ENCODE data around the gene CXCR4. TPM values are rescaled to one million over a fixed set of nuclear protein-coding genes. Genes with fewer than 3 reads are reported as not detected.

CXCR4 gene
- total RNA-seq (2013; cell fraction: nucleolus; rRNA removed) = 345 and 356 TPM in 2 replicates
- 53.3 and 59.5 TPM in 2 replicates for total RNA-seq (2014; rRNA removed)
- total RNA-seq (2014; rRNA removed; fragmentation: Illumina TruSeq; extraction: Trizol) = 47.2 and 48.7 TPM in 2 replicates
- 45.9 and 49.6 TPM in 2 replicates for total RNA-seq (2021)
- 11.9 TPM for polyA plus RNA-seq (2011; ENCODE audit: low read depth)
- 489 and 749 TPM in 2 replicates for polyA plus RNA-seq (2011; rRNA removed)
- polyA plus RNA-seq (2011; cell fraction: cytosol; rRNA removed) = 908 and 922 TPM in 2 replicates
- 473 and 829 TPM in 2 replicates for polyA plus RNA-seq (2011; cell fraction: nucleus; rRNA removed)
- polyA plus RNA-seq (2012) = 11.9 and 13.5 TPM in 2 replicates
- polyA plus RNA-seq (2014; fragmentation: Illumina TruSeq; extraction: Trizol) = 69.2 and 78.8 TPM in 2 replicates
- 10 to 100 TPM; 31.1 to 32.3 TPM for polyA plus RNA-seq (2014; fragmentation: Nextera tagmentation; extraction: Ambion mirVana)
- 56.7 and 65.7 TPM in 2 replicates for polyA plus RNA-seq (2014; rRNA removed)
- 10 to 100 TPM; 52.1 to 55.7 TPM for polyA plus RNA-seq (2016; fragmentation: Nextera tagmentation; extraction: Ambion mirVana)
- polyA minus RNA-seq (2011; rRNA and poly(A)+ RNA removed) = 1,227 and 1,449 TPM in 2 replicates
- polyA minus RNA-seq (2011; cell fraction: cytosol; rRNA and poly(A)+ RNA removed) = 271 and 274 TPM in 2 replicates
- polyA minus RNA-seq (2011; cell fraction: nucleus; rRNA and poly(A)+ RNA removed) = 348 and 356 TPM in 2 replicates
- Bru-seq, nascent RNA = percentile 100 among the genes with signal in this experiment
- BruChase-seq, experiment 1, labeled RNA remaining after a 6-hour chase = percentile 90 among the genes with signal in this experiment
- percentile 100 among the genes with signal in this experiment for BruChase-seq, experiment 2, labeled RNA remaining after a 2-hour chase
- long read RNA-seq, experiment 1, transcript CXCR4-201 (2 exons, 1,682 nt) = major isoform, 269 of 294 reads
- long read RNA-seq, experiment 1, transcript CXCR4-202 (1 exons, 1,895 nt) = minor isoform, 10 of 294 reads
- long read RNA-seq, experiment 1, partial matches to known transcripts = 5 of 294 reads
- long read RNA-seq, experiment 1, other reads (novel, unspliced or antisense) = 9 of 294 reads
- long read RNA-seq, experiment 2, transcript CXCR4-201 (2 exons, 1,682 nt) = major isoform, 3,350 of 3,461 reads
- long read RNA-seq, experiment 2, transcript CXCR4-202 (1 exons, 1,895 nt) = minor isoform, 64 of 3,461 reads
- long read RNA-seq, experiment 2, partial matches to known transcripts = 1 of 3,461 reads
- long read RNA-seq, experiment 2, other reads (novel, unspliced or antisense) = 46 of 3,461 reads

DNA sequence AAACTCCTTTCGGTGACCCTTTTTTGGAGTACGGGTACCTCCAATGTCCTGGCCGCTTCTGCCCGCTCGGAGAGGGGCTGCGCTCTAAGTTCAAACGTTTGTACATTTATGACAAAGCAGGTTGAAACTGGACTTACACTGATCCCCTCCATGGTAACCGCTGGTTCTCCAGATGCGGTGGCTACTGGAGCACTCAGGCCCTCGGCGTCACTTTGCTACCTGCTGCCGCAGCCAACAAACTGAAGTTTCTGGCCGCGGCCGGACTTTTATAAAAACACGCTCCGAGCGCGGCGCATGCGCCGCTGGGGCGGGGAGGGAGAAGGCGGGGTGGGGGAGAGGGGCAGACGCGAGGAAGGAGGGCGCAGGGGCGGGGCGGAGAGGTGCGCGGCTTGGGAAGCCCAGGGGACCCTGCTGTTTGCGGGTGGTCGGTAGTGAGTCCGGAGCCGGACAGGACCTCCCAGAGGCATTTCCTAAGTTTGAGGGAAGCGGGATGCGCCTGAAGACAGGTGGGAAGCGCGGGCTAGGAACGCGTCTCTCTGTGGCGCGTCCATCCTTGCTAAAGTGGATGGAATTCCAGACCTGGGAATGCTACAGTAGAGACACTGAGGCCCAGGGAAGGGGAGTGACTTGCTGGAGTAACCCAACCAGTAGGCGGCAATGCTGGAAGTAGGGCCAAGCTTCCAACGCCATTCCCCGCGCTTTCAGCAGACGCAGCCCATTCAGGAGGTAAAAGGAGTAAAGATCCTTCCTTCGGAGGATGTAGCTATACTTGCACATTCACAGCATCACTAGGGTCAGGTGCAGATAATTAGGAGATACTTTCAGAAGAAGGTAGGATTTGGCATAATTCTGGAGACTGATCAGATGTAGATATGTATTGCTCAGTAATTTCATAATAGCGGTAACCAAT, at the start of gene CXCR4:
TSS of gene CXCR4 (minus strand) at position 241 of the 910 bp plus-strand sequence. CDS start at position 152, 89 bp downstream.
- TSS peak; percentile 95 for BruUV-seq (replicated peaks)
- Histone ChIP-seq H4K20me1 (ENCODE audit: control insufficient read depth, insufficient read depth) (no peaks in the 10 kb centered on the region), H3K27ac (ENCODE audit: control insufficient read depth, insufficient read depth) (peak within 1 kb of the TSS; percentile 40; the same call in 1 of the 2 replicates), H2AFZ (ENCODE audit: control insufficient read depth, low read depth, low read length) (peak within 1 kb of the TSS; percentile 38), H3K27me3 (replicated peaks in 1 of 2; ENCODE audit: control insufficient read depth in 2 of 2, insufficient read depth in 2 of 2, low read length in 1 of 2) (peaks cover 0 to 12% of the 10 kb centered on the region in 2 experiments), H3K79me2 (ENCODE audit: control insufficient read depth, insufficient read depth, low read length) (0 out of 2 replicates have a peak, but pooled peaks cover 2% of the 10 kb centered on the region), H3K9me3 (replicated peaks; ENCODE audit: control insufficient read depth, insufficient read depth, low read length) (no peaks in the 10 kb centered on the region; the same call in 2 of the 3 replicates), H3K4me2 (ENCODE audit: control insufficient read depth, insufficient read depth) (peak within 1 kb of the TSS; percentile 95), H3K36me3 (ENCODE audit: control insufficient read depth in 2 of 2, insufficient read depth in 2 of 2, low read length in 1 of 2) (peaks cover 0 to 4% of the 10 kb centered on the region in 2 experiments; a peak in 2 of 4 replicates), H3K4me1 (ENCODE audit: control insufficient read depth, insufficient read depth, low read length) (peaks cover 2% of the 10 kb centered on the region; the same call in 1 of the 2 replicates), H3K4me3 (peak within 1 kb of the TSS; percentile 85), H3K9ac (ENCODE audit: control insufficient read depth, insufficient read depth, low read length) (peak within 1 kb of the TSS; percentile 57)
- FAIRE-seq (no peak), DNase-seq (ENCODE audit: low read depth, low spot score) (no peak), ATAC-seq (peak; percentile 43)
- intact Hi-C loops (cut with micrococcal nuclease; ENCODE audit: unreplicated experiment) (loop anchor here (1.0 to 5.0 kb wide), 6 partner anchors 61 to 261 kb away; partner anchors contain the start of gene DARS1), in situ Hi-C loops (cut with MboI) (loop anchor here (5.0 kb wide), 1 partner anchor 201 kb away; no protein-coding TSS in a partner anchor)
- CTCF ChIA-PET = interaction anchor here (0.9 to 1.5 kb wide), 5 partner anchors 11 to 136 kb away, joined by 3 to 6 read pairs (median 3); no protein-coding TSS in a partner anchor
- POLR2A ChIA-PET = interaction anchor here (0.5 to 2.8 kb wide), 19 partner anchors 11 to 184 kb away, joined by 3 to 20 read pairs (median 5); no protein-coding TSS in a partner anchor
- 4% methylated on average over 35 of the region's 50 CpGs for WGBS (ENCODE audit: insufficient coverage, insufficient replicate concordance, low lambda C conversion rate, missing lambda C conversion rate)
- RAD21 ChIA-PET (ENCODE audit: unreplicated experiment) = interaction anchor here (0.6 to 2.7 kb wide), 15 partner anchors 11 to 258 kb away, joined by 3 to 62 read pairs (median 4); no protein-coding TSS in a partner anchor
- SMC1A ChIA-PET (ENCODE audit: uncharacterized antibody, unreplicated experiment) = interaction anchor here (1.0 to 2.7 kb wide), 12 partner anchors 10 to 259 kb away, joined by 3 to 28 read pairs (median 6); no protein-coding TSS in a partner anchor
- TF ChIP-seq RFX5 (IDR thresholded peaks at IDR 0.05; ENCODE audit: low read depth, low read length) = no peak
- TF ChIP-seq, protein P1, sequence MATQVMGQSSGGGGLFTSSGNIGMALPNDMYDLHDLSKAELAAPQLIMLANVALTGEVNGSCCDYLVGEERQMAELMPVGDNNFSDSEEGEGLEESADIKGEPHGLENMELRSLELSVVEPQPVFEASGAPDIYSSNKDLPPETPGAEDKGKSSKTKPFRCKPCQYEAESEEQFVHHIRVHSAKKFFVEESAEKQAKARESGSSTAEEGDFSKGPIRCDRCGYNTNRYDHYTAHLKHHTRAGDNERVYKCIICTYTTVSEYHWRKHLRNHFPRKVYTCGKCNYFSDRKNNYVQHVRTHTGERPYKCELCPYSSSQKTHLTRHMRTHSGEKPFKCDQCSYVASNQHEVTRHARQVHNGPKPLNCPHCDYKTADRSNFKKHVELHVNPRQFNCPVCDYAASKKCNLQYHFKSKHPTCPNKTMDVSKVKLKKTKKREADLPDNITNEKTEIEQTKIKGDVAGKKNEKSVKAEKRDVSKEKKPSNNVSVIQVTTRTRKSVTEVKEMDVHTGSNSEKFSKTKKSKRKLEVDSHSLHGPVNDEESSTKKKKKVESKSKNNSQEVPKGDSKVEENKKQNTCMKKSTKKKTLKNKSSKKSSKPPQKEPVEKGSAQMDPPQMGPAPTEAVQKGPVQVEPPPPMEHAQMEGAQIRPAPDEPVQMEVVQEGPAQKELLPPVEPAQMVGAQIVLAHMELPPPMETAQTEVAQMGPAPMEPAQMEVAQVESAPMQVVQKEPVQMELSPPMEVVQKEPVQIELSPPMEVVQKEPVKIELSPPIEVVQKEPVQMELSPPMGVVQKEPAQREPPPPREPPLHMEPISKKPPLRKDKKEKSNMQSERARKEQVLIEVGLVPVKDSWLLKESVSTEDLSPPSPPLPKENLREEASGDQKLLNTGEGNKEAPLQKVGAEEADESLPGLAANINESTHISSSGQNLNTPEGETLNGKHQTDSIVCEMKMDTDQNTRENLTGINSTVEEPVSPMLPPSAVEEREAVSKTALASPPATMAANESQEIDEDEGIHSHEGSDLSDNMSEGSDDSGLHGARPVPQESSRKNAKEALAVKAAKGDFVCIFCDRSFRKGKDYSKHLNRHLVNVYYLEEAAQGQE (IDR thresholded peaks at IDR 0.05; ENCODE audit: low read depth, low read length) = 0 out of 2 replicates have a peak, but pooled peaks have one; percentile 45
- peak; percentile 66; the same call in 1 of the 2 replicates for TF ChIP-seq RCOR1 (conservative IDR thresholded peaks at IDR 0.05; ENCODE audit: low read depth, low read length)
- TF ChIP-seq, protein P2, sequence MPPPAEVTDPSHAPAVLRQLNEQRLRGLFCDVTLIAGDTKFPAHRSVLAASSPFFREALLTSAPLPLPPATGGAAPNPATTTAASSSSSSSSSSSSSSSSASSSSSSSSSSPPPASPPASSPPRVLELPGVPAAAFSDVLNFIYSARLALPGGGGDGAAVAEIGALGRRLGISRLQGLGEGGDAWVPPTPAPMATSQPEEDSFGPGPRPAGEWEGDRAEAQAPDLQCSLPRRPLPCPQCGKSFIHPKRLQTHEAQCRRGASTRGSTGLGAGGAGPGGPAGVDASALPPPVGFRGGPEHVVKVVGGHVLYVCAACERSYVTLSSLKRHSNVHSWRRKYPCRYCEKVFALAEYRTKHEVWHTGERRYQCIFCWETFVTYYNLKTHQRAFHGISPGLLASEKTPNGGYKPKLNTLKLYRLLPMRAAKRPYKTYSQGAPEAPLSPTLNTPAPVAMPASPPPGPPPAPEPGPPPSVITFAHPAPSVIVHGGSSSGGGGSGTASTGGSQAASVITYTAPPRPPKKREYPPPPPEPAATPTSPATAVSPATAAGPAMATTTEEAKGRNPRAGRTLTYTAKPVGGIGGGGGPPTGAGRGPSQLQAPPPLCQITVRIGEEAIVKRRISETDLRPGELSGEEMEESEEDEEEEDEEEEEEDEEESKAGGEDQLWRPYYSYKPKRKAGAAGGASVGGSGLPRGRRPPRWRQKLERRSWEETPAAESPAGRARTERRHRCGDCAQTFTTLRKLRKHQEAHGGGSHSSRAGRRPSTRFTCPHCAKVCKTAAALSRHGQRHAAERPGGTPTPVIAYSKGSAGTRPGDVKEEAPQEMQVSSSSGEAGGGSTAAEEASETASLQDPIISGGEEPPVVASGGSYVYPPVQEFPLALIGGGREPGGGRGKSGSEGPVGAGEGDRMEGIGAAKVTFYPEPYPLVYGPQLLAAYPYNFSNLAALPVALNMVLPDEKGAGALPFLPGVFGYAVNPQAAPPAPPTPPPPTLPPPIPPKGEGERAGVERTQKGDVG (CRISPR knock-in tag; IDR thresholded peaks at IDR 0.05) = no peak
- TF ChIP-seq EGR1 (IDR thresholded peaks at IDR 0.05; ENCODE audit: borderline replicate concordance in 1 of 2, low read depth in 2 of 2, low read length in 2 of 2) = no peak
- peak; percentile 67; the same call in 1 of the 2 replicates for TF ChIP-seq RUNX3 (IDR thresholded peaks at IDR 0.05; ENCODE audit: low read length)
- no peak for TF ChIP-seq EP300 (IDR thresholded peaks at IDR 0.05; ENCODE audit: borderline replicate concordance in 1 of 2, control insufficient read depth in 1 of 2, low read depth in 2 of 2, low read length in 2 of 2)
- no peak for TF ChIP-seq ASH2L (IDR thresholded peaks at IDR 0.05; ENCODE audit: borderline replicate concordance, low read depth)

All from GM12878 (cell line).